Sigmoid colon (tissue), 7 donors: ENCODE data around the gene RAB37. TPM values are rescaled to one million over a fixed set of nuclear protein-coding genes. Genes with fewer than 3 reads are reported as not detected.
A peak's percentile ranks its signal among the peaks of the same experiment; 100 is the strongest.

Experiments used
- DNase-seq: peaks from one replicate; pipeline ENCODE4 v3.0.0-alpha.2; 2019
- H3K27ac ChIP-seq, 4 donors: fragments of 200-600 bp; sonication (generic); one replicate each; pipeline ENCODE4 v1.5.1; 2016 to 2019; ENCODE audit warnings: mild to moderate bottlenecking in 1 of 4
- H3K27me3 ChIP-seq, 3 donors: fragments of 200-600 bp; sonication (generic); one replicate each; pipeline ENCODE4 v1.5.1; 2019; ENCODE audit warnings: mild to moderate bottlenecking in 1 of 3
- H3K36me3 ChIP-seq, 4 donors: fragments of 200-600 bp; sonication (generic); one replicate each; pipeline ENCODE4 v1.5.1; 2016 to 2019
- H3K4me1 ChIP-seq, 4 donors: fragments of 200-600 bp; sonication (generic); one replicate each; pipeline ENCODE4 v1.5.1; 2017 to 2019
- H3K4me3 ChIP-seq, 4 donors: fragments of 200-600 bp; sonication (generic); one replicate each; pipeline ENCODE4 v1.5.1; 2017 to 2019; ENCODE audit warnings: mild to moderate bottlenecking in 2 of 4, moderate library complexity in 1 of 4
- H3K9me3 ChIP-seq, 4 donors: fragments of 200-600 bp in 3 of 4; sonication (generic) in 3 of 4; one replicate each; pipeline versions ENCODE4 v1.5.1 to v1.6.1; 2013 to 2019
- EP300 ChIP-seq, 4 donors: sonication (generic); formaldehyde crosslinking; IDR thresholded peaks; one replicate each; pipeline ENCODE4 v1.6.1; 2017; ENCODE audit warnings: antibody characterized with exemption in 4 of 4
- POLR2A ChIP-seq, 2 donors: fragments of 450-650 bp; IDR thresholded peaks; one replicate each; pipeline ENCODE4 v1.6.1; 2016; ENCODE audit warnings: antibody characterized with exemption in 2 of 2, mild to moderate bottlenecking in 2 of 2, moderate library complexity in 2 of 2
- POLR2AphosphoS5 ChIP-seq, 4 donors: sonication (generic); formaldehyde crosslinking; IDR thresholded peaks; one replicate each; pipeline ENCODE4 v1.6.1; 2017; ENCODE audit warnings: antibody characterized with exemption in 4 of 4
- WGBS, 2 donors: extraction: QIAGEN DNeasy Blood & Tissue Kit; methylation state at CpG; one replicate each; pipeline ENCODE4 v1.1.7; 2013; 5-methylcytosine and 5-hydroxymethylcytosine counted together
- intact Hi-C: fragments of 100-400 bp; cut with DNase I; formaldehyde crosslinking; loops from one replicate; pipeline ENCODE4 v1.15.1; 2023
- polyA plus RNA-seq, 3 donors: library from polyadenylated mRNA; stranded (reverse); fragments of 200-250 nt; gene quantifications; one replicate each; pipeline ENCODE4 v1.2.3, GENCODE V29; 2013
- total RNA-seq, 4 donors: library from RNA; depleted of rRNA; stranded (reverse); fragments of >200 nt; gene quantifications; one replicate each; pipeline ENCODE4 v1.1.0, GENCODE V29; 2016
- TF ChIP-seq, protein P1 (sequence below), 4 experiments: fragments of 450-650 bp in 3 of 4; fragments of 200-600 bp in 1 of 4; IDR thresholded peaks; one replicate each; pipeline ENCODE4 v1.5.1; 2016 to 2019; ENCODE audit warnings: antibody characterized with exemption in 4 of 4, mild to moderate bottlenecking in 3 of 4, moderate library complexity in 2 of 4
- donor health status: healthy with polysubstance abuse.
- donor health status: Bipolar disorder and iron deficiency.
- donor health status: healthy.

RAB37 gene
- total and polyA plus RNA-seq, 7 donors: 0.54 to 28.8 (median 4.1) TPM

DNA sequence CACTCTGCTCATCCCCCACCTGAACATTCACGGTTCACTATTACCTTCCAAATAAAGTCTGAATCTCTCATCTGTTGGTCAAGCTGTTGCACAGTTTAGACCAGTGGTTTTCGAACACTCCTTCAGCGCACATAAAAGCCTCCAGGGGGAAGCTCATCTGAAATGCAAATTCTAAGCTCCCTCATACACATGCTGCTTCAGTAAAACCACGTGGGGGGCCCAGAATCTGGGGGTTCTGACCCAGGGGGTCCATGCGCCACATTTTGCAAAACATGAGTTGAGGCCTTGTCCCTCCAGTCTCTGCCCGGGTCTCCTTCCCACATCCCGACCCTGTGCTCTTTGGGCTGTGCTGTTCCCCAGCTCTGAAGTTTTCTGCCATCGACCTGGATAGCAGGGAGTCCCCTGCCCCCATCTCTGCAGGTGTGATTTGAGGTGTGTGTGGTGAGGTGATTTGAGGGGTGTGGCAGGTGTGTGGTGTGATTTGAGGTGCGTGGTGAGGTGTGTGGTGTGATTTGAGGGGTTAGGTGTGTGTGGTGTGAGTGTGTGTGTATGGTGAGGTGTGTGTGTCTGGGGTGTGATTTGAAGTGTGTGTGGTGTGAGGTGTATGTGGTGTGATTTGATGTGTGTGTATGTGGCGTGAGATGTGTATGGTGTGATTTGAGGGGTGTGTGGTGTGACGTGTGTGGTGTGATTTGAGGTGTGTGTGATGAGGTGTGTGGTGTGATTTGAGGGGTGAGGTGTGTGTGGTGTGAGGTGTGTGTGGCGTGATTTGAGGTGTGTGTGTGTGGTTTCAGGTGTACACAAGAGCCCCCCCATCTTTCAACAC lies 4.8 kb upstream of the RAB37 start:
- DNase-seq: no peak
- Histone ChIP-seq H3K27me3 (peaks cover 13 to 66% (median 21%) of the 10 kb centered on the region in 3 donors), H3K36me3 (no peaks in the 10 kb centered on the region), H3K4me3 (no peak overlapping the region), H3K4me1 (peaks cover 0 to 11% (median 8%) of the 10 kb centered on the region in 4 donors), H3K27ac (no peak overlapping the region), H3K9me3 (no peaks in the 10 kb centered on the region)
- WGBS, 2 donors: 72 to 81% methylated on average over 12 of the region's 12 CpGs
- TF ChIP-seq, protein P1, sequence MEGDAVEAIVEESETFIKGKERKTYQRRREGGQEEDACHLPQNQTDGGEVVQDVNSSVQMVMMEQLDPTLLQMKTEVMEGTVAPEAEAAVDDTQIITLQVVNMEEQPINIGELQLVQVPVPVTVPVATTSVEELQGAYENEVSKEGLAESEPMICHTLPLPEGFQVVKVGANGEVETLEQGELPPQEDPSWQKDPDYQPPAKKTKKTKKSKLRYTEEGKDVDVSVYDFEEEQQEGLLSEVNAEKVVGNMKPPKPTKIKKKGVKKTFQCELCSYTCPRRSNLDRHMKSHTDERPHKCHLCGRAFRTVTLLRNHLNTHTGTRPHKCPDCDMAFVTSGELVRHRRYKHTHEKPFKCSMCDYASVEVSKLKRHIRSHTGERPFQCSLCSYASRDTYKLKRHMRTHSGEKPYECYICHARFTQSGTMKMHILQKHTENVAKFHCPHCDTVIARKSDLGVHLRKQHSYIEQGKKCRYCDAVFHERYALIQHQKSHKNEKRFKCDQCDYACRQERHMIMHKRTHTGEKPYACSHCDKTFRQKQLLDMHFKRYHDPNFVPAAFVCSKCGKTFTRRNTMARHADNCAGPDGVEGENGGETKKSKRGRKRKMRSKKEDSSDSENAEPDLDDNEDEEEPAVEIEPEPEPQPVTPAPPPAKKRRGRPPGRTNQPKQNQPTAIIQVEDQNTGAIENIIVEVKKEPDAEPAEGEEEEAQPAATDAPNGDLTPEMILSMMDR (IDR thresholded peaks at IDR 0.05): no peak
- intact Hi-C loops: loop anchor here (10.0 kb wide), 1 partner anchor 167 kb away; the partner anchor contains the start of gene CD300H

DNA sequence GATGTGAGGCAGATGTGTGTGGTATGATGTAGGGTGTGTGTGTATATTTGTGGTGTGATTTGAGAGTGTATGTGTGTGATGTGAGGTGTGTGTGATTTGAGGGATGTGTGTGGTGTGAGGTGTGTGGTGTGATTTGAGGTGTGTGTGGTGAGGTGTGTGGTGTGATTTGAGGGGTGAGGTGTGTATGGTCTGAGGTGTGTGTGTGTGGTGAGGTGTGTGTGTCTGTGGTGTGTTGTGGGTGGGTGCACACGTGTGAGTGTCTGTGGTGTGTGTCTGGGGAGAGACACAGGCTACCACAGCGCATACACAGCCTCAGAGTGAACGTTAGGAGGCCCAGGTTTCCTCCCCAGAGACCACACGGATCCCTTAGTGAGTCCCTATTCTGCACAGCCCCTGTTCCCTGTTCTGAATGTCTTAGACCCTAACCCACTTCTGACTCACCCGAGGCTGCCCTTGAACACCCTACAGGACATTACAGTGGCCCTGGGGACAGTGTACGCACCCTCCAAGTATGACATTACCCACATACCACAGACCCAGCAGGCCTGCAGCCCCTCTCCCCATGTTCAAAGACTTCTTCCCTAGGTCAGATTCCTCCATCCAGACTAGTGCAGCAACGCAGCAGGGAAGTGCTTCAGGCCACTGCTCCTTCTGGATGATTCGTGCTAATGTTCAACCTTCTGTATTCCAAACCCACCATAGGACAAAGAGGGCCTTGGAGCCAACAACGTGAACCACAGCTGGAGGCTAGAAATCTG lies 3.5 kb upstream of the RAB37 start:
- DNase-seq: no peak

DNA sequence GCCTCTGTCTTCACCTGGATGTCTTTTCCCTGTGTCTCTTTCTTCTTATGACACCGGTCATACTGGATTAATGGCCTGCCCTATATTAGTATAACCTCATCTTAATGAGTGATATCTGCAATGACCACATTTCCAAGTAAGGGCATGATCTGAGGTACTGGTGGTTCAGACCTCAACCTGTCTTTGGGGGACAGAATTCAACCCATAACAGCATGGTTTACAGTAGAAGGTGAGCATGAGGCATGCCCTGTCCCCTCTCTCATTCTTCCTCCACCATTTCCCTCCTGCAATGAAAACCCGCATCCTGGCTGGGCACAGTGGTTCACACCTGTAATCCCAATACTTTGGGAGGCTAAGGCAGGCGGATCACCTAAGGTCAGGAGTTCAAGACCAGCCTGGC lies 2.8 kb upstream of the RAB37 start:
- Histone ChIP-seq H3K9me3 (no peaks in the 10 kb centered on the region), H3K4me3 (no peak overlapping the region), H3K27me3 (peaks cover 22 to 86% (median 41%) of the 10 kb centered on the region in 3 donors), H3K27ac (no peak overlapping the region), H3K4me1 (peaks cover 0 to 24% (median 17%) of the 10 kb centered on the region in 4 donors), H3K36me3 (no peaks in the 10 kb centered on the region)
- no peak for TF ChIP-seq POLR2A (IDR thresholded peaks at IDR 0.05)
- no peak for TF ChIP-seq EP300 (IDR thresholded peaks at IDR 0.05)
- no peak for TF ChIP-seq POLR2AphosphoS5 (IDR thresholded peaks at IDR 0.05)
- TF ChIP-seq, protein P1 (IDR thresholded peaks at IDR 0.05): no peak
- WGBS, 2 donors: 84 to 94% methylated on average over 3 of the region's 3 CpGs
- intact Hi-C loops: loop anchor here (10.0 kb wide), 1 partner anchor 169 kb away; the partner anchor contains the start of gene CD300H
- no peak for DNase-seq

More for the DNA sequence above, 3.5 kb upstream of the RAB37 start:
- peaks cover 22 to 79% (median 34%) of the 10 kb centered on the region in 3 donors for H3K27me3 ChIP-seq
- 61 to 69% methylated on average over 9 of the region's 9 CpGs for WGBS, 2 donors
- H3K4me3 ChIP-seq: no peak overlapping the region
- no peak for TF ChIP-seq POLR2AphosphoS5 (IDR thresholded peaks at IDR 0.05)
- no peak for TF ChIP-seq EP300 (IDR thresholded peaks at IDR 0.05)
- no peak for TF ChIP-seq POLR2A (IDR thresholded peaks at IDR 0.05)
- TF ChIP-seq, protein P1 (IDR thresholded peaks at IDR 0.05): no peak
- H3K36me3 ChIP-seq: no peaks in the 10 kb centered on the region
- intact Hi-C loops: loop anchor here (10.0 kb wide), 1 partner anchor 169 kb away; the partner anchor contains the start of gene CD300H
- H3K9me3 ChIP-seq: no peaks in the 10 kb centered on the region
- H3K27ac ChIP-seq: no peak overlapping the region
- peaks cover 0 to 24% (median 17%) of the 10 kb centered on the region in 4 donors for H3K4me1 ChIP-seq

DNA sequence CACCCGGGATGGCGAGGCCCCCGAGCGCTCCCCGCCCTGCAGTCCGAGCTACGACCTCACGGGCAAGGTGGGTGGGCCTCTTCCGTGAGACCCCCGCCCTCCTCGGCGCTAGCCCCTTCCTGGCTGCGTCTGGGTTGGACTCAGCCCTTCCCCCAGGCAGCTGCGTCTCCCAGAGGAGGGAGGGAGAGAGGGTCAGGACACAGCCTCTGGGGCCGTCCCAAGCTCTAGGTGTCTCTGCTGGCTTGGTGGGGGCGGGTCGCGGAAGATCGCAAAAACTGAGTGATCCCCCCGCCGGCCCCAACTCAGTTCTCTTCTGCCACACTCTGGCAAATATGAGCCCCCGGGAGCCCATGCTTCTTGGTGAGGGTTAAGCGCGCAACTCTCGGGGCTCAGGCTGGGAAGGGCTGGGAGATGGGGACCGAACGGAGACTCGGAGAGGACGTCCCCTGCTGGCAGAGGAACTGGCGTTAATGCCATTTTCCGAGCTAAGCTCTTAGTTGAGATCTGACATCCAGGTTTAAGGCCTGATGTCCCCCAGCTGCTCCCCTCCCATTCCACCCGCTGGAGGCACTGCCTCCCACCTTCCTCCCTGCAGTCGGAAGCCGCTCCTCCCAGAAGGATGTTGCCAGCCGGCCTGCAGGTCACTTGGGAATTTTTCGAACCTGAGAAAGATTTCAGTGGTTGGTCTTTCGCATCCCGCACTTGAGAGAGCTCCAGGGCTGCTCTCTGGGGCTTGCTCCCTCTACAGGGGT lies 419 bp downstream of the RAB37 start:
- no peaks in the 10 kb centered on the region for H3K36me3 ChIP-seq
- peak overlapping the region in 1 of 4 donors; percentile 65 for H3K27ac ChIP-seq
- intact Hi-C loops: loop anchor here (10.0 kb wide), 1 partner anchor 173 kb away; the partner anchor contains the start of gene CD300H
- no peaks in the 10 kb centered on the region for H3K9me3 ChIP-seq
- TF ChIP-seq, protein P1 (IDR thresholded peaks at IDR 0.05): peak in 1 of 4 experiments; percentile 14
- no peak for TF ChIP-seq EP300 (IDR thresholded peaks at IDR 0.05)
- H3K27me3 ChIP-seq: peaks cover 22 to 92% (median 57%) of the 10 kb centered on the region in 3 donors
- H3K4me1 ChIP-seq: peaks cover 0 to 24% (median 17%) of the 10 kb centered on the region in 4 donors
- H3K4me3 ChIP-seq: peak overlapping the region in 3 of 4 donors; percentile 16 to 28 (median 24)
- WGBS, 2 donors: 2 to 4% methylated on average over 38 of the region's 38 CpGs
- no peak for DNase-seq
